ENCODE measurements around the gene TNRC18. TPM values are rescaled to one million over a fixed set of nuclear protein-coding genes. Genes with fewer than 3 reads are reported as not detected.
"Not testable (repeated sequence)": the region's sequence is repeated elsewhere in the genome, so short reads cannot be mapped to it uniquely, and the experiment has no call there.

TNRC18 gene, protein sequence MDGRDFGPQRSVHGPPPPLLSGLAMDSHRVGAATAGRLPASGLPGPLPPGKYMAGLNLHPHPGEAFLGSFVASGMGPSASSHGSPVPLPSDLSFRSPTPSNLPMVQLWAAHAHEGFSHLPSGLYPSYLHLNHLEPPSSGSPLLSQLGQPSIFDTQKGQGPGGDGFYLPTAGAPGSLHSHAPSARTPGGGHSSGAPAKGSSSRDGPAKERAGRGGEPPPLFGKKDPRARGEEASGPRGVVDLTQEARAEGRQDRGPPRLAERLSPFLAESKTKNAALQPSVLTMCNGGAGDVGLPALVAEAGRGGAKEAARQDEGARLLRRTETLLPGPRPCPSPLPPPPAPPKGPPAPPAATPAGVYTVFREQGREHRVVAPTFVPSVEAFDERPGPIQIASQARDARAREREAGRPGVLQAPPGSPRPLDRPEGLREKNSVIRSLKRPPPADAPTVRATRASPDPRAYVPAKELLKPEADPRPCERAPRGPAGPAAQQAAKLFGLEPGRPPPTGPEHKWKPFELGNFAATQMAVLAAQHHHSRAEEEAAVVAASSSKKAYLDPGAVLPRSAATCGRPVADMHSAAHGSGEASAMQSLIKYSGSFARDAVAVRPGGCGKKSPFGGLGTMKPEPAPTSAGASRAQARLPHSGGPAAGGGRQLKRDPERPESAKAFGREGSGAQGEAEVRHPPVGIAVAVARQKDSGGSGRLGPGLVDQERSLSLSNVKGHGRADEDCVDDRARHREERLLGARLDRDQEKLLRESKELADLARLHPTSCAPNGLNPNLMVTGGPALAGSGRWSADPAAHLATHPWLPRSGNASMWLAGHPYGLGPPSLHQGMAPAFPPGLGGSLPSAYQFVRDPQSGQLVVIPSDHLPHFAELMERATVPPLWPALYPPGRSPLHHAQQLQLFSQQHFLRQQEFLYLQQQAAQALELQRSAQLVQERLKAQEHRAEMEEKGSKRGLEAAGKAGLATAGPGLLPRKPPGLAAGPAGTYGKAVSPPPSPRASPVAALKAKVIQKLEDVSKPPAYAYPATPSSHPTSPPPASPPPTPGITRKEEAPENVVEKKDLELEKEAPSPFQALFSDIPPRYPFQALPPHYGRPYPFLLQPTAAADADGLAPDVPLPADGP (N-terminal part only)
- total RNA-seq, result 10 to 100 TPM; 37.3 to 40.4 TPM

DNA sequence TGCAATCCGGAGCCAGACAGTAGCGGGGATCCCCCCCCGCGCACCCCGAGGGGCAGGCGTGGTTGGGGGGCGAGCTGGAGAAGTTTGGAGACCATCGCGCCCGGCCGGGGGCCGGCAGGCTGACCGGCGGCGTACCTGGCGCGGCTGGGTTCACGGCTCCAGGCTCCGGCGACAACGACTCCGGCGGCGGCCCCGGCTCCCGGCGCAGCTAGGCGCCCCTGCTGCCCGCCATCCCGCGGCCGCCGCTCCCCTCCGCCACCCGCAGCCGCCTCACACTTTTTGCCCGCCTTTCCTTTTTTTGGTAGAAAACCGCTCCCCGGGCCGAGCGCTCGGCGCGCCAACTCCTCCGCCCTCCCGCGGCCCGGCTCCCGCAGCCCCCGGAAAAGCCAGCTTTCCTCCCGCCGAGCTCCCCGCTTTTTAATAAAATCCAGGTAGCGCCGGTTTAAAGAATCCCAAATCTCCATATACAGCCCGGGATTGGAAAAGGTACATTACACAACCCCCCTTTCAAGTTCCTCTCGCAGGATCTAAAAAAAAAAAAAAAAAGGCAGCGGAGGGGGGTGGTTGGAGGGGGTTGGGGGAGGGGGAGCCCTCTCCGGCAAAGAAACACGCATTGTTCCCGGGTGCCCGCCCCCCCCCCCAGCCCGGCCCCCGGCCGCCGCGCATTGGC, at the start of gene TNRC18:
Gene TNRC18 (minus strand): TSS at position 529 of the 670 bp plus-strand sequence. CDS start 2,588 bp downstream, outside the sequence.
- peak; percentile 33 for DNase-seq
- no peaks in the 10 kb centered on the region for H3K36me3 Mint-ChIP-seq
- peaks cover 43% of the 10 kb centered on the region for H3K4me1 Mint-ChIP-seq (ENCODE audit: low read depth)
- H3K27ac Mint-ChIP-seq, result peak within 1 kb of the TSS; percentile 39
- ChIA-PET POLR2A (no interaction called here), CTCF (interaction anchor here (1.1 to 1.9 kb wide), 3 partner anchors 10 to 71 kb away, joined by 3 to 10 read pairs (median 5); no protein-coding TSS in a partner anchor)
- H3K4me3 Mint-ChIP-seq, result peak within 1 kb of the TSS; percentile 65
- H3K27me3 Mint-ChIP-seq, result peaks cover 54% of the 10 kb centered on the region
- intact Hi-C loops (cut with micrococcal nuclease), result loop anchor here (2.0 kb wide), 1 partner anchor 27 kb away; no protein-coding TSS in a partner anchor
- H3K9me3 Mint-ChIP-seq, result no peaks in the 10 kb centered on the region

DNA sequence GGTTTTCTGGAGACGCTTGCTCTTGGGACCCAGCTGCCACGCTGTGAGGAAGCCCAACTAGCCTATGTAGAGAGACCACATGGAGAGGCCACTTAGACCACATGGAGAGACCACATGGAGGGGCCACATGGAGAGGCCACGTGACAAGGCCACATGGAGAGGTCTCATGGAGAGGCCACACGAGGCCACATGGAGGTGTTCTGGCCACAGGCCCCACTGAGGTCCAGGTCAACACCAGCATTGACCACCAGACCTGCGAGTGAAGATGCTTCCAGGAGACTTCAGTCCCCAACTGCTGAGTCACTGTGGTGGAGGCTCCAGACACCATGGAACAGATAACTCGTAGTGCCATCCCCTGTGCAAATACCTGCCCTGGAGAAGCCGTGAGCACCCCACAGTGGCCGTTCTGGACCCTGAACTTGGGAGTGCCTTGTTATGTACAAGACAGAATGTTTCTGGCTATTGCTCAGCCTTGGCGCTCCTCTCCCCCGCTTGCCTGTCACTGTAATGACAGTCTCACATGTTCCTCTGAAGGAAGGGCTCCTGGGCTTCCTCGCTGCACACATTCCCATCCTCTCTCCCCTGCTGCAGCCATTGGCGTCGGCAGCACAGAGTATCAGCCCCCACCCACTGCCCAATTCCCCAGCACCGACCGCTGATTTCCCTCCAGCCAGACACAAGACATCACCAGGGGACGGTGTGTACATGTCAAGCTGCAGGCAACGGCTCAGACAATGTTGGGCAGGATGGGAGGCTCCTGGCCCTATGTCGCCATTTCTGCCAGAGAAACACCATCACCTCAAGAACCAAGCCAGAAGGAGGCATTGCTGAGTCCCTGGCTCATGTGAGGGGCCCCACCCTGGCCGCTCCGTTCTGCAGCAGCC, 49.0 kb upstream of the TNRC18 start:
- intact Hi-C loops (cut with micrococcal nuclease), result no loop called here
- Mint-ChIP-seq H3K36me3 (peaks cover 8% of the 10 kb centered on the region), H3K27ac (no peak overlapping the region), H3K4me3 (no peak overlapping the region), H3K4me1 (ENCODE audit: low read depth) (no peaks in the 10 kb centered on the region), H3K27me3 (no peaks in the 10 kb centered on the region), H3K9me3 (peaks cover 7% of the 10 kb centered on the region)
- CTCF ChIA-PET, result no interaction called here
- POLR2A ChIA-PET, result no interaction called here
- DNase-seq, result no peak

- CTCF ChIA-PET, result interaction anchor here (0.9 kb wide), 1 partner anchor 106 kb away, joined by 3 read pairs; no protein-coding TSS in a partner anchor
- H3K4me3 Mint-ChIP-seq; H3K36me3 Mint-ChIP-seq; intact Hi-C loops (cut with micrococcal nuclease); H3K4me1 Mint-ChIP-seq (ENCODE audit: low read depth); H3K27ac Mint-ChIP-seq; H3K27me3 Mint-ChIP-seq; H3K9me3 Mint-ChIP-seq; DNase-seq; POLR2A ChIA-PET: not testable (repeated sequence)
Measured at GRCh38 chr7:5471623-5472022, 48.0 kb upstream of the TNRC18 start.

GRCh38 chr7:5470816-5471215, 47.2 kb upstream of the TNRC18 start:
- DNase-seq, result no peak
- Mint-ChIP-seq H3K9me3 (peaks cover 7% of the 10 kb centered on the region), H3K4me1 (ENCODE audit: low read depth) (no peaks in the 10 kb centered on the region), H3K4me3 (no peak overlapping the region), H3K27ac (no peak overlapping the region), H3K27me3 (no peaks in the 10 kb centered on the region), H3K36me3 (peaks cover 8% of the 10 kb centered on the region)
- intact Hi-C loops (cut with micrococcal nuclease), result no loop called here
- ChIA-PET POLR2A (no interaction called here), CTCF (interaction anchor here (0.9 kb wide), 1 partner anchor 106 kb away, joined by 3 read pairs; no protein-coding TSS in a partner anchor)

- Mint-ChIP-seq H3K4me1 (ENCODE audit: low read depth) (no peaks in the 10 kb centered on the region), H3K36me3 (peaks cover 8% of the 10 kb centered on the region), H3K9me3 (peaks cover 7% of the 10 kb centered on the region), H3K4me3 (no peak overlapping the region), H3K27ac (no peak overlapping the region), H3K27me3 (no peaks in the 10 kb centered on the region)
- no peak for DNase-seq
- intact Hi-C loops (cut with micrococcal nuclease), result no loop called here
- CTCF ChIA-PET, result no interaction called here
- POLR2A ChIA-PET, result no interaction called here
Measured at GRCh38 chr7:5470167-5470532, 46.5 kb upstream of the TNRC18 start.

DNA sequence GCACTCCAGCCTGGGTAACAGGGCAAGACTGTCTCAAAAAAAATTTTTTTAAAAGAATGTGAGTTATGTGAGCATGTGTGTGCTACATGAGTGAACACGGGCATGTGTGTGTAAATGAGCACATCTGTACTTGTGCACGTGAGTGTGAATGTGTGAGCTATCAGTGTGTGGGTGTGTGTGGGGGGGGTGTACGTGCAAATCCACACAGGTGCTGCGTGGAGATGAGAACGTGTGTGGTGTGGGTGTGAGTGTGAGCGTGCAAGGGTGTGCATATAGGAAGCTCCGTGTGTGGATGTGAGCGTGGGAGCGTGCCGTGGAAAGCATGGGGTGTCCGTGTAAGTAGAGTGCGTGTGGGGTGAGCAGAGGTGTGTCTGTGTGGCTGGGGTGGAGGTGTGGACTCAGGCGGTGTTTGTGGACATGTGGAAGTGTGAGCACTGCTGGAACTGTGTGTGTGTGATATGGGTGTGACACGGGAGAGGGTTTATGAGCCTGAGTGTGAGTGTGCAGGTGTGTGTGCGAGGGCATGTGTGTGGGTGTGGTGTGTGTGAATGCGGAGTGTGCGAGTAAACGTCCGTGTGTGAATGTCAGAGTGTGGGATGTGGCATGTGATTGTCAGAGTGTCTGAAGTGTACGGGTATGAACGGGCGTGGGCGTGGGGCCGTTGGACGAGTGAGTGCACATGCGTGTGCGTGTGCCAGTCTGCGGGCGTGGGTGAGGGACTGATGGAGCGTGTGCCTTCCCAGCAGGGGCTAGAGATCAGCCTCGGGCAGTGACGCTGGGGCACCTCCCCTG, 45.9 kb upstream of the TNRC18 start:
- Mint-ChIP-seq H3K4me3 (no peak overlapping the region), H3K36me3 (peaks cover 8% of the 10 kb centered on the region), H3K9me3 (peaks cover 7% of the 10 kb centered on the region), H3K4me1 (ENCODE audit: low read depth) (no peaks in the 10 kb centered on the region), H3K27me3 (no peaks in the 10 kb centered on the region), H3K27ac (no peak overlapping the region)
- DNase-seq, result no peak
- intact Hi-C loops (cut with micrococcal nuclease), result no loop called here
- POLR2A ChIA-PET, result no interaction called here
- CTCF ChIA-PET, result no interaction called here

DNA sequence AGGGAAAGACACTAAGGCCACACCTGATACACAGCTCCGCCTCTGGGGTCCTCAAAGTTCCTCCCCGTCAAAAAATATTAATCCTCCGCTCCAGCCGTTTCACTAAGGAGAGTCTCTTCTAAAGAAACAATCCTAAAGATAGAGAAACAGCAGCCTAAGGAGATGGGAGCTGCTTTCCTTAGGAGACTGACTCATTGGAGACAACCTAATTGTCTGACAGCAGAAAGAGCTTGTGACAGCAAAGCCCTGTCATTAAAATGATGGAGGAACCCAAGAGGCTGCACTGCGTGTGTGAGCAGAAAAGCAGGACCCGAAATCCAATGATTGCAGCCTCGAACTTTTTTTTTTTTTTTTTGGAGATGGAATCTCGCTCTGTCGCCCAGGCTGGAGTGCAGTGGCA, 44.0 kb upstream of the TNRC18 start:
- no peak for DNase-seq
- Mint-ChIP-seq H3K9me3 (peaks cover 4% of the 10 kb centered on the region), H3K27me3 (no peaks in the 10 kb centered on the region), H3K36me3 (peaks cover 4% of the 10 kb centered on the region), H3K4me1 (ENCODE audit: low read depth) (no peaks in the 10 kb centered on the region), H3K27ac (no peak overlapping the region), H3K4me3 (no peak overlapping the region)
- ChIA-PET CTCF (interaction anchor here (0.7 kb wide), 1 partner anchor 374 kb away, joined by 3 read pairs; no protein-coding TSS in a partner anchor), POLR2A (no interaction called here)
- intact Hi-C loops (cut with micrococcal nuclease), result no loop called here

DNA sequence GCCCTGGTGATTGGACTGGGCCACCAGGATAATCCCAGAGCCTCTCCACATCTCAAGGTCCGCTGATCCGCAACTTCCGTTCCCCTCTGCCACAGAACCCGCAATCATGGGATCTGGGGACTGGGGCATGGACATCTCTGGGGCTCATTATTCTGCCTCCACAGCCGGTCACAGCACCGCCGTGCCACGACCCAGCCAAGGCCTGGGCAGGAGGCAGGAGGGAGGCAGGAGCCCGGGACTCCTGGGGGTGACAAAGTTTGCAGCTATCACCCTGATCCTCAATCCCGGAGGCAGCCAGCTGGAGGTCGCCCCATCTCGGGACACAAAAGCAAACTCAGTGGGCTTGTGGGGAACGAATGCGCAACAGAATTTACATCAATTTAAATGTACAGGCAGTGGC, 42.9 kb upstream of the TNRC18 start:
- CTCF ChIA-PET, result no interaction called here
- H3K4me3 Mint-ChIP-seq, result no peak overlapping the region
- no peaks in the 10 kb centered on the region for H3K36me3 Mint-ChIP-seq
- H3K9me3 Mint-ChIP-seq, result no peaks in the 10 kb centered on the region
- H3K4me1 Mint-ChIP-seq (ENCODE audit: low read depth), result no peaks in the 10 kb centered on the region
- intact Hi-C loops (cut with micrococcal nuclease), result no loop called here
- H3K27me3 Mint-ChIP-seq, result no peaks in the 10 kb centered on the region
- no peak overlapping the region for H3K27ac Mint-ChIP-seq
- POLR2A ChIA-PET, result no interaction called here
- DNase-seq, result no peak

DNA sequence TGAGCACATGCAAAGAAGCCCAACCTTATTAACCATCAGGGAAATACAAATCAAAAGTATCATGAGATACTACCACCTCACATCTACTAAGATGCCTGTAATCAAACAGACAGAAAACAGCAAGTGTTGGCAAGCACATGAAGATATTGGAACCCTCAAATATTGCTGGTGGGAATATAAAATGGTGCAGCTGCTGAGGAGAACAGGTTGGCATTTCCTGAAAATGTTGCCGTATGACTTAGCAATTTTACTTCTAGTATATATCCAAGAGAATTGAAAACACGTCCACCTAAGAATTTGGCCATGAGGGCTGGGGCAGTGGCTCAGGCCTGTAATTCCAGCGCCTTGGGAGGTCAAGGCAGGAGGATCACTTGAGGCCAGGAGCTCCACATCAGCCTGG, 39.4 kb upstream of the TNRC18 start:
- H3K4me1 Mint-ChIP-seq (ENCODE audit: low read depth), result no peaks in the 10 kb centered on the region
- intact Hi-C loops (cut with micrococcal nuclease), result no loop called here
- ChIA-PET POLR2A (no interaction called here), CTCF (no interaction called here)
- no peaks in the 10 kb centered on the region for H3K27me3 Mint-ChIP-seq
- no peak for DNase-seq
- H3K9me3 Mint-ChIP-seq, result no peaks in the 10 kb centered on the region
- no peaks in the 10 kb centered on the region for H3K36me3 Mint-ChIP-seq
- no peak overlapping the region for H3K4me3 Mint-ChIP-seq
- H3K27ac Mint-ChIP-seq, result no peak overlapping the region

- DNase-seq, result no peak
- intact Hi-C loops (cut with micrococcal nuclease), result no loop called here
- no peak overlapping the region for H3K4me3 Mint-ChIP-seq
- no peaks in the 10 kb centered on the region for H3K36me3 Mint-ChIP-seq
- ChIA-PET CTCF (no interaction called here), POLR2A (no interaction called here)
- H3K27ac Mint-ChIP-seq, result no peak overlapping the region
- H3K4me1 Mint-ChIP-seq (ENCODE audit: low read depth), result no peaks in the 10 kb centered on the region
- H3K9me3 Mint-ChIP-seq, result no peaks in the 10 kb centered on the region
- no peaks in the 10 kb centered on the region for H3K27me3 Mint-ChIP-seq
Measured at GRCh38 chr7:5462216-5462615, 38.6 kb upstream of the TNRC18 start.

Measured in activated CD4-positive, alpha-beta memory T cell treated with anti-CD3 and anti-CD28 coated beads for 36 hours (primary cell).